Naive B cell (primary cell): Measurements from ENCODE around the gene HIBADH. TPM values are rescaled to one million over a fixed set of nuclear protein-coding genes. Genes with fewer than 3 reads are reported as not detected.
A peak's percentile ranks its signal among the peaks of the same experiment; 100 is the strongest.
"Not testable (repeated sequence)": the region's sequence is repeated elsewhere in the genome, so short reads cannot be mapped to it uniquely, and the experiment has no call there.

ENCODE experiments used
- ATAC-seq, 2 donors: fragments of 150-1000 bp; cut with Tn5 transposase; 2 replicates each; pipeline ENCODE4 v1.10.0; 2021; ENCODE audit warnings: low read depth in 2 of 2, mild to moderate bottlenecking in 2 of 2, moderate library complexity in 2 of 2
- DNase-seq: peaks from one replicate; pipeline ENCODE4 v3.0.0; 2022
- H3K27ac Mint-ChIP-seq, 6 donors: one replicate each; pipeline ENCODE4 v1.8.0; 2020 to 2022; ENCODE audit warnings: mild to moderate bottlenecking in 6 of 6, mixed read lengths in 6 of 6, moderate library complexity in 5 of 6, inconsistent platforms in 2 of 6
- H3K27me3 Mint-ChIP-seq, 3 donors: one replicate each; pipeline ENCODE4 v1.8.0; 2021 to 2022; ENCODE audit warnings: mixed read lengths in 3 of 3, mild to moderate bottlenecking in 1 of 3
- H3K36me3 Mint-ChIP-seq, 2 donors: one replicate each; pipeline ENCODE4 v1.8.0; 2020 to 2022; ENCODE audit warnings: mixed read lengths in 2 of 2, inconsistent platforms in 1 of 2, mild to moderate bottlenecking in 1 of 2
- H3K4me1 Mint-ChIP-seq, 3 donors: one replicate each; pipeline ENCODE4 v1.8.0; 2020 to 2022; ENCODE audit warnings: mixed read lengths in 3 of 3, inconsistent platforms in 1 of 3, mild to moderate bottlenecking in 1 of 3, moderate library complexity in 1 of 3
- H3K4me3 Mint-ChIP-seq, 8 donors: one replicate each; pipeline ENCODE4 v1.8.0; 2020 to 2022; ENCODE audit warnings: mild to moderate bottlenecking in 8 of 8, mixed read lengths in 8 of 8, moderate library complexity in 8 of 8, inconsistent platforms in 2 of 8
- H3K9me3 Mint-ChIP-seq, 7 donors: one replicate each; pipeline ENCODE4 v1.8.0; 2020 to 2022; ENCODE audit warnings: mixed read lengths in 7 of 7, mild to moderate bottlenecking in 5 of 7, inconsistent platforms in 2 of 7, moderate library complexity in 1 of 7
- polyA plus RNA-seq, 6 donors: library from polyadenylated mRNA; unstranded; fragments of 300-500 nt; fragmentation: Illumina TruSeq; gene quantifications; one replicate each; pipeline ENCODE4 v1.2.3, GENCODE V29; 2021; ENCODE audit warnings: low read depth in 6 of 6

The HIBADH gene
- polyA plus RNA-seq, 6 donors from 2014 or later: 23.0 to 36.1 (median 25.9) TPM

DNA sequence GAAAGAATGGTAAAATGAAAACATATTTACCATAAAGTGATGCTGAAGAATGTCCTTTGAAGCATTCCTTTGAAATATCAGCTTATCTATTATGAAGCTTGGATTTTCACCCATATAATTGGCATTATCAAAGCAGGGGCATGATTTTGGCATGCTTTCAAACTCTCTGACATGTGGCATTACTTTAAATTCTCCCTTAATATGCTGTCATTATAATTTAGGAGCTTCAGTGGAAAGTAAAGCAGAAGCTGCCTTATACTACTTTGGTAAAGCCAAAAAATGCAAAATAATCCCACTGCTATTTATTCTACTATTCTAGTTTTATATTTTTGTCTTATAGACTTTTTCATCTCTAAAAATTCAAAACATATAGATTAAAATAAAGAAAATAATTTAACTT is 28.0 kb upstream of the HIBADH start:
- peaks cover 4 to 16% (median 8%) of the 10 kb centered on the region in 7 donors for H3K9me3 Mint-ChIP-seq
- DNase-seq: no peak
- peaks cover 7 to 9% of the 10 kb centered on the region in 2 donors for H3K36me3 Mint-ChIP-seq
- peaks cover 4 to 8% (median 6%) of the 10 kb centered on the region in 3 donors for H3K4me1 Mint-ChIP-seq
- ATAC-seq: no peak
- H3K4me3 Mint-ChIP-seq: no peak overlapping the region
- peaks cover 0 to 9% (median 9%) of the 10 kb centered on the region in 3 donors for H3K27me3 Mint-ChIP-seq
- no peak overlapping the region for H3K27ac Mint-ChIP-seq

DNA sequence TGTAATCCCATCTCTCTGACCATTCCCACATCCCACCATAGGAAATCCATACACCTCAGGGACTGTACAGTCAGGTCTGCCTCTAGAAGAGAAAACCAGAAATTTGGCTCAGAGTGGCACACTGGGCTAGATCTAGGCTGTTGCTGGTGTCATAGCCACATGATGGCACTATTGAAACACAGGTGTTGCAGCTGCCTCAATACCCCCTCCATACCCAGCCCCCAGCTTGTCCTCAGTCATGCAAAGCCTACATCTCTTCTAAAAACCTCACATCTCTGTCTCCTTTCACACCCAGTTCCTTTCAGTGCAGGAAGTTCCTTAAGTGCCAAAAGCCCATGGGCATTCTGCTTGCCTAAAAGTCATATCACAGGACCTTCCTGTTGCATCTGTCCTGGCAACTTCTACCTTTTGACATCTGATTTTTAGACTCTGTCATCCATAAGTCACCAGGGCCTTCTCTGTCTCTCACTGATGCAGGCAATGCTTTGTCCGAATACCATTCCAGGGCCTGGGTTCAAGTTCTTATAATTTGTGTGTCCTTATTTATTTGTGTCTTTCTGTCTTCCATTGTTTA is 27.0 kb upstream of the HIBADH start:
- DNase-seq: peak; percentile 9
- peaks cover 7 to 9% of the 10 kb centered on the region in 2 donors for H3K36me3 Mint-ChIP-seq
- peak; percentile 53 to 64 for ATAC-seq
- H3K4me3 Mint-ChIP-seq: no peak overlapping the region
- peaks cover 0 to 9% (median 9%) of the 10 kb centered on the region in 3 donors for H3K27me3 Mint-ChIP-seq
- H3K4me1 Mint-ChIP-seq: peaks cover 4 to 8% (median 6%) of the 10 kb centered on the region in 3 donors
- peaks cover 4 to 16% (median 8%) of the 10 kb centered on the region in 7 donors for H3K9me3 Mint-ChIP-seq
- peak overlapping the region in 1 of 6 donors; percentile 3 for H3K27ac Mint-ChIP-seq

DNA sequence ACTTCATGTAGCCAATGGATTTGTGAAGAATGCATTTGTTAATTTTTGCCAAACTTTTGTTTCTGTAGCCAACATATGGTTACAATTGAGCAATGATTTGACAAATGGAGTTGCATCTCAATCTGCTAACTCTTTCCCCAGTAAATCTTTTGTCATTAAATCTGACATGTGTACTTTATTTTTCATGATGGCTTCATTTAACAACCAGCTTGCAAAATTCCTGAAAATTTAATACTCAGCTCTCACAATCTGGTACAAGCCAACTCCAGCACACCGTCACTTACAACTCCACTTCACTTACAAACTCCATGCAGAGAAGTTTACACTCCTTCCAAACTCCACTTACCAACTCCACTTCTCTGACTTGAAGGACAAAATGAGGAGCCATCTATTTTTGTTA is 26.5 kb upstream of the HIBADH start:
- H3K4me3 Mint-ChIP-seq: no peak overlapping the region
- H3K4me1 Mint-ChIP-seq: peaks cover 4 to 8% (median 6%) of the 10 kb centered on the region in 3 donors
- ATAC-seq (no peak), DNase-seq (no peak)
- H3K36me3 Mint-ChIP-seq: peaks cover 7 to 9% of the 10 kb centered on the region in 2 donors
- H3K27ac Mint-ChIP-seq: no peak overlapping the region
- peaks cover 0 to 9% (median 9%) of the 10 kb centered on the region in 3 donors for H3K27me3 Mint-ChIP-seq
- peaks cover 4 to 16% (median 8%) of the 10 kb centered on the region in 7 donors for H3K9me3 Mint-ChIP-seq

DNA sequence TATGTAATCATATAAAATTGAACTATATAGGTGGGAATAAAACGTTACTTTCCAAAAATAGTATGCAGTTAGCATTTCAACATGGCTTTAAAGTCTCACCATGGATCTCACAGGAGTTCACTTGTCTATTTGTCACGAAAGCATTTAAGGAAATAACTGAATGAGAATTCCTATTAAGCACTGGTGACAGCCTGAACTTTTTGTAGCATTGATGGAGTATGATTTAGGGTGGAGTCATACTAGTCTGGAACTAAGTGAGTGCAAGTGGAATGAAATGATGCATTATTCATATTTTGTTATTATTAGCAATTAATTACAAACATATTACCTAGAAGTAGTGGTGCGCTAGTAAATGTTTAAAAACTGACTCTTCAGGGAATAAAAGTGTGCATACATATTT is 26.0 kb upstream of the HIBADH start:
- no peak overlapping the region for H3K4me3 Mint-ChIP-seq
- no peak overlapping the region for H3K27ac Mint-ChIP-seq
- H3K36me3 Mint-ChIP-seq: peaks cover 7 to 9% of the 10 kb centered on the region in 2 donors
- no peak for ATAC-seq
- peaks cover 4 to 8% (median 6%) of the 10 kb centered on the region in 3 donors for H3K4me1 Mint-ChIP-seq
- DNase-seq: no peak
- H3K27me3 Mint-ChIP-seq: peaks cover 0 to 9% (median 9%) of the 10 kb centered on the region in 3 donors
- H3K9me3 Mint-ChIP-seq: peaks cover 4 to 16% (median 8%) of the 10 kb centered on the region in 7 donors

DNA sequence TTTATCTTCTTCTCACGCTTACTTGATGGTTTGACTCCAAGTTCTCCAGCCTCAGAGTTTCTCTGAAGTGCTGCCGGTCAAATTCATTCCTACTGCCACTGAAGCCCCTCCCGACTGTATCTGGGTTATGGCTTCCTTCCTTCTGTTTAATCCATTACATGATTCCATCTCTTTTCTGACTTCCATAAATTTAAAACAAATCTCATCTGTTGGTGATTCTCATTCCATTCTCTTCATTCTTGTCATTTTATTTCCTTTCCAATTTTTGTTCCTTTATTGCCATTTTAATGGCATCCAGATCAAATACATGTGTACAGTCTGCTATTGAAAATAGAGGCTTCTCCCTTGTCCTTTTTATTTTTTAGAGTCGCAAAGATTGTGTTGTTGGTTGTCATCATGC is 25.4 kb upstream of the HIBADH start:
- Mint-ChIP-seq H3K9me3 (peaks cover 4 to 16% (median 8%) of the 10 kb centered on the region in 7 donors), H3K27me3 (peaks cover 0 to 9% (median 9%) of the 10 kb centered on the region in 3 donors), H3K36me3 (peaks cover 7 to 9% of the 10 kb centered on the region in 2 donors), H3K4me1 (peaks cover 4 to 8% (median 6%) of the 10 kb centered on the region in 3 donors), H3K27ac (no peak overlapping the region), H3K4me3 (no peak overlapping the region)
- DNase-seq (no peak), ATAC-seq (no peak)

DNA sequence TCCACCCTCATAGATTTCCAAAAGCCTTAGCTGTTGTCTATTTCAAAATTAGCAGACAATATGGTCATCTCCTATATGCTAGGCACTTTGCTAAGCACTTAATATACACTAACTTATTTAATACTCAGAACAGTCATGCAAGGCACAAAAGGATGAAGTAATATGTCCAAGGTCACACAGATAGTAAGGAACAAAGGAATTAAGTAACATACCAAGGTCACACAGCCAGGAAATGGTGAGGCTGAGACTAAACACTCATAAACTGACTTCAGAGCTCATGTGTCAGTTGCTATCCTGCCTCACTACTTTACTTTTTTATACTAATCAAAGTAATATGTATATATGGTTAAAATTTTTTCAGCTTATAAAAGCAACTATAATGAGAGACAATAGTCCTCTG is 23.6 kb upstream of the HIBADH start:
- ATAC-seq: no peak
- H3K9me3 Mint-ChIP-seq: peaks cover 4 to 16% (median 8%) of the 10 kb centered on the region in 7 donors
- H3K27me3 Mint-ChIP-seq: peaks cover 0 to 9% (median 9%) of the 10 kb centered on the region in 3 donors
- H3K36me3 Mint-ChIP-seq: peaks cover 7 to 9% of the 10 kb centered on the region in 2 donors
- H3K4me3 Mint-ChIP-seq: no peak overlapping the region
- DNase-seq: no peak
- H3K4me1 Mint-ChIP-seq: peaks cover 4 to 8% (median 6%) of the 10 kb centered on the region in 3 donors
- no peak overlapping the region for H3K27ac Mint-ChIP-seq

DNA sequence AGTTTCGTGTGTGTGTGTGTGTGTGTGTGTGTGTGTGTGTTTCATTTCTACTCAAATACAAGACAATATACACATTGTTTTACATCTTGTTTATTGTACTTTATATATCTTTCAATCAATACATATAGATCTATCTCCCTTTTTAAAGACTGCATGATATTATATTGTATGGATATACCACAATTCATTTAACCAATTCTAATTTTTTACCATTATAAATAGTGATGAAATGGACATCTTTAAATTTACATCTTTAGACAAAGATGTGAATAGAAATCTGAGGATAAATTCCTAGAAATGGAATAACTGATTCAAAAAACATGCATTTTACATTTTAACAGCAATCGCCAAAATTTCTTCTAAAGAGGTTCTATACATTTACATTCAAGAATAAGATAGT is 23.2 kb upstream of the HIBADH start:
- peaks cover 4 to 8% (median 6%) of the 10 kb centered on the region in 3 donors for H3K4me1 Mint-ChIP-seq
- peaks cover 4 to 16% (median 8%) of the 10 kb centered on the region in 7 donors for H3K9me3 Mint-ChIP-seq
- no peak overlapping the region for H3K27ac Mint-ChIP-seq
- no peak overlapping the region for H3K4me3 Mint-ChIP-seq
- no peak for DNase-seq
- H3K36me3 Mint-ChIP-seq: peaks cover 7 to 9% of the 10 kb centered on the region in 2 donors
- no peak for ATAC-seq
- H3K27me3 Mint-ChIP-seq: peaks cover 0 to 9% (median 9%) of the 10 kb centered on the region in 3 donors

DNA sequence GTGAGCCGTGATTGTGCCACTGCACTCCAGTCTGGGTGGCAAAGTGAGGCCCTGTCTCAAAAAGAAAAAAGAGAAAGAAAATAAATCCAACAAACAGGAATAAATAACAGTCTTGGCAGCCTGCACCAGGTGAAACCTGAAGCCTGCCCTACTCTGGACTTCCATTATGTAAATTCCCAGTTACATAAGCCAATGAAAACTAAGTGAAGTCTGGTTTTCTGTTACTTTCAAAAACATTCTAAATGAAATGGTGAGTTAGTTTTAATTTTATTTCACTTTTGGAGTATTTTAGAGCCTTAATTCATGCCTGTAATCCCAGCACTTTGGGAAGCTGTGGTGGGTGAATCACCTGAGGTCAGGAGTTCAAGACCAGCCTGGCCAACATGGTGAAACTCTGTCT is 22.5 kb upstream of the HIBADH start:
- DNase-seq (no peak), ATAC-seq (no peak)
- H3K4me3 Mint-ChIP-seq: no peak overlapping the region
- H3K27ac Mint-ChIP-seq: no peak overlapping the region
- peaks cover 4 to 16% (median 8%) of the 10 kb centered on the region in 7 donors for H3K9me3 Mint-ChIP-seq
- H3K27me3 Mint-ChIP-seq: peaks cover 0 to 9% (median 9%) of the 10 kb centered on the region in 3 donors
- peaks cover 7 to 9% of the 10 kb centered on the region in 2 donors for H3K36me3 Mint-ChIP-seq
- peaks cover 4 to 8% (median 6%) of the 10 kb centered on the region in 3 donors for H3K4me1 Mint-ChIP-seq

DNA sequence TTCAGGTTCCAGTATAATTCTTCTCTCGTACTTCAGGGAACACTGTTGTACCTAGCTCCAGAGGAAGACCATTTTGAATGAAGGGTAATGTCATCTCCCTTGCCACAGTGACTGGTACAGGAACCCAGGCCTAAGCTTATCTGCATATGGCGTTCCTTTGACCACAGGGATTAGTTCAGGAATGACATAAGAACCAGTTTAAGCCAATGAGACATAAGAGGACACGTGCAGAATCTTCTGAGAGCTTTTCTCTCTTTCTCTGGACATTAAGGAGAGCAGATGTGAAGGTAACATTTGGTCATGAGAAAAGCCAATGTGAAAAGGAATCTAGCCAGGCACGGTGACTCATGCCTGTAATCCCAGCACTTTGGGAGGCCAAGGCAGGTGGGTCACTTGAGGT is 21.8 kb upstream of the HIBADH start:
- peaks cover 7 to 9% of the 10 kb centered on the region in 2 donors for H3K36me3 Mint-ChIP-seq
- peaks cover 4 to 16% (median 8%) of the 10 kb centered on the region in 7 donors for H3K9me3 Mint-ChIP-seq
- peaks cover 0 to 9% (median 9%) of the 10 kb centered on the region in 3 donors for H3K27me3 Mint-ChIP-seq
- DNase-seq: no peak
- H3K27ac Mint-ChIP-seq: no peak overlapping the region
- H3K4me1 Mint-ChIP-seq: peaks cover under 1 to 2% (median under 1%) of the 10 kb centered on the region in 3 donors
- ATAC-seq: no peak
- no peak overlapping the region for H3K4me3 Mint-ChIP-seq

DNA sequence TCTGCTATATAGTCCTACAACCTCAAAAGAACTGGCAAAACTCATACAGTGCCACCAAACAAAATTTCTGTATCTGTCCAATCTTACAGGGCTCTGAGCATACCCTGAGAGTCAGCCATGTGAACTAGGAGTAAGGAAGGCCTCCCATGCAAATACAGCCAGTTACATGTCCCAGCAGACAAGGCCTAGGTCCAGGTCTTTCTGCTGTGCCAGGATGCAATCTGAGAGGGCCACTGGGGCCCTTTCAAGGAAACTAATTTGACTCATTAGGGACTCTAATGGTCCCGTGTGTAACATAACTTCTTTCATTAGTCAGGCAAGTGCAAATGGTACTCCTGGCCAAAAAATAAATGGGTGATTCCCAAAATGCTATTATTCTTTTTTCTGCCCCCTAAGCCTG is 17.9 kb upstream of the HIBADH start:
- H3K4me1 Mint-ChIP-seq: no peaks in the 10 kb centered on the region
- H3K4me3 Mint-ChIP-seq: no peak overlapping the region
- DNase-seq (no peak), ATAC-seq (no peak)
- no peaks in the 10 kb centered on the region for H3K9me3 Mint-ChIP-seq
- no peaks in the 10 kb centered on the region for H3K36me3 Mint-ChIP-seq
- H3K27me3 Mint-ChIP-seq: no peaks in the 10 kb centered on the region
- H3K27ac Mint-ChIP-seq: no peak overlapping the region

DNA sequence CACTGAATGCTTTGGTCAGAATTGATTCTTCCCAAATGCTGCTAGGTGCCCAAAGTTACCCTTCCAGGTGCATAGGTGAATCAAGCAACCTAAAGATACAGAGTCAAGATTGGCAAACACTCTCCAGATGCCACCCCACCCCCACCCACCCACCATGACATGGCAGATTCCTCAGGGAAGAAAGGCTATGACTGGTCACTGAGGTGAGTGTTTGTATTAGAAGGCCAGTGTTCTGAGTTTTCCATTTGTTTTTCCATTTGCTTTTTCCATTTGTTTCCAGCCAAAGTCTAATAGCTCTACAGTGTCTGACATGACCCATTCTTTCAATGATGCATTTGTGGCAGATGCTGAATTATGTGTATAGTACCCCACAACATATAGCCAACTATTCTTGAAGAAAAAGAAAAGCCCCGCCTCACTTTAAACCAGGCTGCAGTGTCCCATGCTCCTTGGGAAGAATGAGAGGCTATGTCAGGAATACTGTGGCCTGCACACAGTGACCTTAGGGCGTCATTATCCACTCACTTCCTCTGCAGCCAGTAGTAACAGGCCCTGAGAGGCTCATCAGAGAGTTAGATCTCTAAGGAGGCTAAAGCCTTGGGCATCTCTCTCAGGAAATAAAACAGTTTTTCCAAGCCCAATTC is 16.1 kb upstream of the HIBADH start:
- no peak overlapping the region for H3K27ac Mint-ChIP-seq
- H3K9me3 Mint-ChIP-seq: no peaks in the 10 kb centered on the region
- H3K4me1 Mint-ChIP-seq: no peaks in the 10 kb centered on the region
- no peaks in the 10 kb centered on the region for H3K36me3 Mint-ChIP-seq
- DNase-seq (no peak), ATAC-seq (no peak)
- H3K4me3 Mint-ChIP-seq: no peak overlapping the region
- no peaks in the 10 kb centered on the region for H3K27me3 Mint-ChIP-seq

DNA sequence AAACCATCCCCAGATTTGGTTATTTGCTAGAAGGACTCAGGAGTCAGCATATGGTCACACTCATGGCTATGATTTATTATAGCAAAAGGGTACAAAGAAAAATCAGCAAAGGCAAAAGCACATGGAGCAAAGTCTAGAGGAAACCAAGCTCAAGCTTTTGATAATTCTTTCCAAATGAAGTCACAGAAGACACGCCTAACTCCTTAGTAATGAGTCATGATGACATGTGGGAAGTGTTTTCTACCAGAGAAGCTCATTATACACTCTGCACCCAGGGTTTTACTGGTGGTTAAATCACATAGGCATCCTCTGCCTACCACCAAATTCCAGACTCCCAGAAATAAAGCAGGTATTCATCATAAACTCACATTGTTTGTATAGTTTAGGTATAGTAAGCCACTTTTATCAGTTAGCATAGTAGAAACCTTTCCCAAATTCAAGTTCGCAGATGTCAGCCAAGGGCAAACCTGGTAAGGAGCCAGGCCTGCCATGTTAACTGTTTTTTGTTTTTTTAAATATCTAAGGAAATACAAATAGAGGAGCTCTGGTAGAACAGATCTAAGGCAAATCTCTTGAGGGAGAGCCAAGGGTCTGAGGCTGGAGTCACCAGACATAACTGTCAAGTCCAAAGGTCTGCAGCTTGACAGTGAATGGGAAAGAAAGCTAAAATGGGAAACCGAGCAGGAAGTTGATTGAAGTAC is 15.4 kb upstream of the HIBADH start:
- no peaks in the 10 kb centered on the region for H3K36me3 Mint-ChIP-seq
- H3K4me3 Mint-ChIP-seq: no peak overlapping the region
- no peak for ATAC-seq
- no peaks in the 10 kb centered on the region for H3K4me1 Mint-ChIP-seq
- H3K27ac Mint-ChIP-seq: no peak overlapping the region
- DNase-seq: no peak
- H3K27me3 Mint-ChIP-seq: no peaks in the 10 kb centered on the region
- H3K9me3 Mint-ChIP-seq: no peaks in the 10 kb centered on the region

DNA sequence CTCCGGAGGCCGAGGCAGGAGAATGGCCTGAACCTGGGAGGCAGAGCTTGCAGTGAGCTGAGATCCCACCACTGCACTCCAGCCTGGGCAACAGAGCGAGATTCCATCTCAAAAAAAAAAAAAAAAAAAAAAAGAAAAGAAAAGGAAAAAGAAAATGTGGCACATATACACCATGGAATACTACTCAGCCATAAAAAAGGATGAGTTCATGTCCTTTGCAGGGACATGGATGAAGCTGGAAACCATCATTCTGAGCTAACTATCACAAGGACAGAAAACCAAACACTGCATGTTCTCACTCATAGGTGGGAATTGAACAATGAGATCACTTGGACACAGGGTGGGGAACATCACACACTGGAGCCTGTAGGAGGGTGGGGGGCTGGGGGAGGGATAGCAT is 11.4 kb upstream of the HIBADH start:
- H3K9me3 Mint-ChIP-seq, H3K4me1 Mint-ChIP-seq, DNase-seq, H3K4me3 Mint-ChIP-seq, ATAC-seq, H3K27ac Mint-ChIP-seq, H3K36me3 Mint-ChIP-seq: not testable (repeated sequence)
- peaks cover 0 to 21% (median 5%) of the 10 kb centered on the region in 3 donors for H3K27me3 Mint-ChIP-seq
